Measurements from ENCODE around the gene MBD3. TPM values are rescaled to one million over a fixed set of nuclear protein-coding genes. Genes with fewer than 3 reads are reported as not detected.
"Not testable (repeated sequence)": the region's sequence is repeated elsewhere in the genome, so short reads cannot be mapped to it uniquely, and the experiment has no call there.

The MBD3 gene
- total RNA-seq (2012; rRNA removed), result 42.5 and 47.5 TPM in 2 replicates
- polyA plus RNA-seq (2012; rRNA removed), result 66.3 and 79.9 TPM in 2 replicates
- 48.0 and 72.2 TPM in 2 replicates for polyA plus RNA-seq (2012; cell fraction: cytosol; rRNA removed)
- 121 and 247 TPM in 2 replicates for polyA plus RNA-seq (2012; cell fraction: nucleus; rRNA removed; ENCODE audit: low replicate concordance)
- Bru-seq, nascent RNA, result percentile 61 among the genes with signal in this experiment
- percentile 82 among the genes with signal in this experiment for BruChase-seq, experiment 1, labeled RNA remaining after a 6-hour chase
- percentile 75 among the genes with signal in this experiment for BruChase-seq, experiment 2, labeled RNA remaining after a 2-hour chase
- long read RNA-seq, full-length matches to known transcripts, result 106 of 141 reads
- long read RNA-seq, partial matches to known transcripts, result 3 of 141 reads
- long read RNA-seq, other reads (novel, unspliced or antisense), result 32 of 141 reads

DNA sequence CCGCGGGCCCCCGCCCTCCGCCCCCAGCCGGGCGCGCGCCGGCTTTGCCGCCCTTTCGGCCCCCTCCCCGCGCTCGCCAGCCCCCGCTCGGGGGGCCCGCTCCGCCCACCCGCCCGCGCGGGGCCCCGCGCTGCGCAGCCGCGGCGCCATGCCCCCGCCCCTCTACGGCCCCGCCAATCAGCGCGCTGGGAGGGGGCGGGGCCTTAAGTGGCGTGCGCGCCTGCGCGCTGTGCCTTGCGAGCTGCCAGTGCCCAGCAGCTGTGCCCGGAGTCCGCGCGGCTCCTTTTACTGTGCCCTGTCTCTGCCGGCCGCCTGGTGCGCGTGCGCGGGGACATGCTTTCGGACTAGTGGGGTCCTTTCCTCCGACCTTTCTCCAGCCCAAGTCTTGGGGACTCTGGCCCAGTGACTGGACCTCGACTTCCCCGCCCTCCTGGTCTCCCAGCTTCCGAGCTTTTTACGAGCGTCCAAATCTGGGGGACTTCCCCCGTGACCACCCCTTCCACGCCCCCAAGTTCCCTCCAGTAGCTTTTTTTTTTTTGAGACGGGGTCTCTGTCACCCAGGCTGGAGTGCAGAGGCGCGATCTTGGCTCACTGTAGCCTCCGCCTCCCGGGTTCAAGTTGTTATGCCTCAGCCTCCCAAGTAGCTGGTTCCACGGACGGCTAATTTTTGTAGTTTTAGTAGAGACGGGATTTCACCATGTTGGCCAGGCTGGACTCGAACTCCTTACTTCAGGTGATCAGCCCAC is at the start of gene MBD3:
TSS of gene MBD3 (minus strand) at position 111 of the 746 bp plus-strand sequence. CDS start 234 bp downstream, outside the sequence.
- H3K4me1 ChIP-seq (ENCODE audit: control insufficient read depth, insufficient read depth, low read length), result peaks cover 11% of the 10 kb centered on the region
- intact Hi-C loops (cut with micrococcal nuclease), result no loop called here
- peak within 1 kb of the TSS; percentile 91 for H4K91ac ChIP-seq (ENCODE audit: insufficient read depth, low read depth, low read length)
- peaks cover 10% of the 10 kb centered on the region; the same call in 1 of the 2 replicates for H3K9me1 ChIP-seq (ENCODE audit: insufficient read depth, low read length)
- H3K9me3 ChIP-seq (ENCODE audit: control insufficient read depth, insufficient read depth, low read length), result no peaks in the 10 kb centered on the region
- H3K23ac ChIP-seq (ENCODE audit: low read depth, low read length), result peak within 1 kb of the TSS; percentile 89
- no peak within 1 kb of the TSS; the same call in 1 of the 2 replicates for H3K18ac ChIP-seq (ENCODE audit: low read depth, low read length)
- peak within 1 kb of the TSS; percentile 90 for H3K27ac ChIP-seq (ENCODE audit: insufficient read depth, low read length)
- peak within 1 kb of the TSS; percentile 61 for H3K4me3 ChIP-seq (ENCODE audit: insufficient read depth, low read depth, low read length)
- peak within 1 kb of the TSS; percentile 58 for H4K5ac ChIP-seq (ENCODE audit: low read depth, low read length)
- dilution Hi-C loops (cut with HindIII; ENCODE audit: low sequenced_read_pairs, unreplicated experiment), result no loop called here
- POLR2A ChIA-PET (ENCODE audit: unreplicated experiment), result interaction anchor here (0.6 kb wide), 1 partner anchor 9 kb away, joined by 3 read pairs; no protein-coding TSS in a partner anchor
- H3K79me1 ChIP-seq (ENCODE audit: low read depth in 1 of 2, low read length in 2 of 2), result peaks cover 8 to 57% of the 10 kb centered on the region in 2 experiments
- H2BK5ac ChIP-seq (ENCODE audit: low read depth, low read length, poor library complexity, severe bottlenecking), result peak within 1 kb of the TSS; percentile 95
- peak within 1 kb of the TSS; percentile 100 for H2AK9ac ChIP-seq (replicated peaks; ENCODE audit: low read depth, low read length, poor library complexity)
- DNase-seq (peak; percentile 93), ATAC-seq (ENCODE audit: low read depth) (peak; percentile 89)
- no peak within 1 kb of the TSS for H2BK15ac ChIP-seq (ENCODE audit: low read depth, low read length)
- peak within 1 kb of the TSS; percentile 97 to 100 for H4K8ac ChIP-seq (ENCODE audit: low read depth in 2 of 2, low read length in 2 of 2)
- CTCF ChIA-PET, result interaction anchor here (1.1 kb wide), 1 partner anchor 47 kb away, joined by 3 read pairs; no protein-coding TSS in a partner anchor
- TF ChIP-seq MAZ (IDR thresholded peaks at IDR 0.05; ENCODE audit: borderline replicate concordance, low read depth, low read length) (peak; percentile 85), MXI1 (IDR thresholded peaks at IDR 0.05; ENCODE audit: borderline replicate concordance, low read depth, low read length) (peak; percentile 50; the same call in 1 of the 2 replicates), POLR2A (IDR thresholded peaks at IDR 0.05; ENCODE audit: low read depth, low read length) (no peak)
- H2BK120ac ChIP-seq (ENCODE audit: low read depth, low read length), result peak within 1 kb of the TSS; percentile 16; the same call in 1 of the 2 replicates
- peak within 1 kb of the TSS; percentile 95 for H3K9ac ChIP-seq (ENCODE audit: low read depth, low read length)
- peak within 1 kb of the TSS; percentile 92 for H2AFZ ChIP-seq (replicated peaks; ENCODE audit: low read length, poor library complexity)
- H3K36me3 ChIP-seq (ENCODE audit: control insufficient read depth, insufficient read depth, low read length), result peaks cover 15% of the 10 kb centered on the region
- BruUV-seq (replicated peaks), result no TSS peak
- in situ Hi-C loops (cut with MboI; ENCODE audit: low sequenced_read_pairs), result no loop called here
- no peaks in the 10 kb centered on the region for H3K27me3 ChIP-seq (ENCODE audit: control insufficient read depth, insufficient read depth, low read length)
- peak within 1 kb of the TSS; percentile 98 for H3K14ac ChIP-seq (replicated peaks; ENCODE audit: low read depth, low read length)
- H4K20me1 ChIP-seq (ENCODE audit: insufficient read depth, low read length), result peaks cover 29% of the 10 kb centered on the region
- no peak within 1 kb of the TSS for H2BK20ac ChIP-seq (ENCODE audit: low read depth, low read length)
- peak within 1 kb of the TSS; percentile 93 for H3K4me2 ChIP-seq (ENCODE audit: low read depth, low read length)
- peak within 1 kb of the TSS; percentile 96 for H2AK5ac ChIP-seq (ENCODE audit: low read depth, low read length)
- peak within 1 kb of the TSS; percentile 96 for H3K56ac ChIP-seq (ENCODE audit: extremely low read depth, insufficient read depth, low read length)
- 3% methylated on average over 36 of the region's 68 CpGs; no CpG with 5 or more reads in 1 of the 2 experiments for WGBS, 2 experiments (ENCODE audit: extremely low coverage in 2 of 2, insufficient read length in 1 of 2)
- H3K4ac ChIP-seq (ENCODE audit: low read depth, low read length), result peak within 1 kb of the TSS; percentile 97

DNA sequence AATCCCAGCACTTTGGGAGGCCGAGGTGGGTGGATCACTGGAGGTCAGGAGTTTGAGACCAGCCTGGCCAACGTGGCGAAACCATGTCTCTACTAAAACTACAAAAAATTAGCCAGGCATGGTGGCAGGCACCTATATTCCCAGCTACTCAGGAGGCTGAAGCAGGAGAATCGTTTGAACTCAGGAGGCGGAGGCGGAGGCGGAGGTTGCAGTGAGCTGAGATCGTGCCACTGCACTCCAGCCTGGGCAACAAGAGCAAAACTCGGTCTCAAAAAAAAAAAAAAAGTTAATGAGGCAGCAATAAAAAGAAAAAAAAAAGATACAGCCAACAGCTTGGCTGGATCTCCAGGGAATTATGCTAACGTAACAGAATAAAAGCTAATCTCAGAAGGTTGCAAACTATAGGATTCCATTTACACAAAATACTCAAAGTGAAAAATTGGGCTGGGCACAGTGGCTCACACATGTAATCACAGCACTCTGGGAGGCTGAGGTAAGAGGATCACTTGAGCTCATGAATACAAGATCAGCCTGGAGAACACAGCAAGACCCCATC is 48.3 kb upstream of the MBD3 start:
- H3K18ac ChIP-seq (ENCODE audit: low read depth, low read length); in situ Hi-C loops (cut with MboI; ENCODE audit: low sequenced_read_pairs); DNase-seq; intact Hi-C loops (cut with micrococcal nuclease); H3K23ac ChIP-seq (ENCODE audit: low read depth, low read length); H3K9ac ChIP-seq (ENCODE audit: low read depth, low read length); H3K9me1 ChIP-seq (ENCODE audit: insufficient read depth, low read length); H4K91ac ChIP-seq (ENCODE audit: insufficient read depth, low read depth, low read length); H2AK9ac ChIP-seq (replicated peaks; ENCODE audit: low read depth, low read length, poor library complexity); H2AK5ac ChIP-seq (ENCODE audit: low read depth, low read length); H3K4me2 ChIP-seq (ENCODE audit: low read depth, low read length); H2BK20ac ChIP-seq (ENCODE audit: low read depth, low read length); H2AFZ ChIP-seq (replicated peaks; ENCODE audit: low read length, poor library complexity); H3K4me1 ChIP-seq (ENCODE audit: control insufficient read depth, insufficient read depth, low read length); H3K27ac ChIP-seq (ENCODE audit: insufficient read depth, low read length); H2BK15ac ChIP-seq (ENCODE audit: low read depth, low read length); H3K4me3 ChIP-seq (ENCODE audit: insufficient read depth, low read depth, low read length); POLR2A ChIA-PET (ENCODE audit: unreplicated experiment); H4K5ac ChIP-seq (ENCODE audit: low read depth, low read length); H3K9me3 ChIP-seq (ENCODE audit: control insufficient read depth, insufficient read depth, low read length); dilution Hi-C loops (cut with HindIII; ENCODE audit: low sequenced_read_pairs, unreplicated experiment); H3K56ac ChIP-seq (ENCODE audit: extremely low read depth, insufficient read depth, low read length); H2BK120ac ChIP-seq (ENCODE audit: low read depth, low read length); H4K8ac ChIP-seq (ENCODE audit: low read depth in 2 of 2, low read length in 2 of 2); CTCF ChIA-PET; H3K14ac ChIP-seq (replicated peaks; ENCODE audit: low read depth, low read length); H2BK5ac ChIP-seq (ENCODE audit: low read depth, low read length, poor library complexity, severe bottlenecking); ATAC-seq (ENCODE audit: low read depth); H3K4ac ChIP-seq (ENCODE audit: low read depth, low read length); H3K27me3 ChIP-seq (ENCODE audit: control insufficient read depth, insufficient read depth, low read length); BruUV-seq (replicated peaks): not testable (repeated sequence)
- peaks cover 42% of the 10 kb centered on the region; the same call in 1 of the 2 replicates for H4K20me1 ChIP-seq (ENCODE audit: insufficient read depth, low read length)
- H3K79me1 ChIP-seq (ENCODE audit: low read depth in 1 of 2, low read length in 2 of 2), result peaks cover 19 to 75% of the 10 kb centered on the region in 2 experiments
- WGBS, 2 experiments (ENCODE audit: extremely low coverage in 2 of 2, insufficient read length in 1 of 2), result 63% methylated on average over 2 of the region's 10 CpGs; no CpG with 5 or more reads in 1 of the 2 experiments
- peaks cover 54% of the 10 kb centered on the region for H3K36me3 ChIP-seq (ENCODE audit: control insufficient read depth, insufficient read depth, low read length)
